Transverse colon (tissue), 4 donors: ENCODE measurements around the gene HTR3B.

ENCODE experiments used
- CTCF ChIP-seq, 5 experiments: fragments of 200-600 bp in 3 of 5; fragments of 450-650 bp in 2 of 5; sonication (generic) in 3 of 5; IDR thresholded peaks; 1 replicate in 2 of 5; 2 replicates in 3 of 5; pipeline ENCODE4 v1.5.1; 2016 to 2017; ENCODE audit warnings: antibody characterized with exemption in 5 of 5, inconsistent platforms in 3 of 5, mild to moderate bottlenecking in 2 of 5, moderate library complexity in 1 of 5
- POLR2AphosphoS5 ChIP-seq, 3 donors: sonication (generic); formaldehyde crosslinking; IDR thresholded peaks; one replicate each; pipeline ENCODE4 v1.6.1; 2016; ENCODE audit warnings: antibody characterized with exemption in 3 of 3

DNA sequence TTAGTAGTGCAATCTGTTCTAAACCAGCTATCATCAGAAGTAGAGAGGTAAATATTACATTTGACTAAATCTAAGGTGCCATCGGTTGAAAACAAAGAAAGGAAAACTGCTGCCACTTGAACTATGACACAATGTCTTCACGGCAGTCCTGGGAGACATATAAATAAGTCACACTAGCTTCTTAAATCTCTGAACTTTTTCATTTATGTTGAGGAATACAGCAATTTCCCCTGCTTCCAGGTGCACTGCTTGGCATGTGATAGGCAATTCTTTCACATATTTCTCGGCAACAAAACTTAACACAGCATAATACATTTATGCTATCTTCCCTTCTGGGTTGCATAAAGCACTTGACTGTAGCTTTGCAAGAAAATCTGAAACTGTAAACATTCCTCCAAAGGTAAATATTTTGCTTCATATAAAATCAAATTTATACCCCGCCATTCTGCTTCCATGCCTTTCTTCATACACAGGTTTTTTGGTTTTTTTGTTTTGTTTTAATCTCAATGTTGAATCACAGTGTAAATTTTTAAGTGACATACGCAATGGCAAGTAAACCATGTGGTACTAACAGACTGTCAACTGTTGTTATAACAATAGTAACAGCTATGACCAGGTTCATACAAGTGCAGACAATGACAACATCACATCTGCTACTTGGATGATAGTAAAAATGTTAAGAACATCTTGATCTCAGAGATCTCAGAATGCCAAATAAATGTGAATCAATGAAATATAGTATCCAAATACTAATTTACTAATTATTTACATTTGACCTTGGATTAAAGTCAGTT, 47.4 kb upstream of the HTR3B start:
- TF ChIP-seq POLR2AphosphoS5 (IDR thresholded peaks at IDR 0.05) = no peak
- no peak for TF ChIP-seq CTCF (IDR thresholded peaks at IDR 0.05)
